HG03066 (cell line): ENCODE data around the gene ACSL3.
"Not testable (repeated sequence)": the region's sequence is repeated elsewhere in the genome, so short reads cannot be mapped to it uniquely, and the experiment has no call there.

Experiments used
- ATAC-seq: cut with Tn5 transposase; IDR thresholded peaks from one replicate; pipeline ENCODE4 v1.9.1; 2021; ENCODE audit warnings: low read depth; ENCODE audit not compliant: unreplicated experiment

The ACSL3 gene

DNA sequence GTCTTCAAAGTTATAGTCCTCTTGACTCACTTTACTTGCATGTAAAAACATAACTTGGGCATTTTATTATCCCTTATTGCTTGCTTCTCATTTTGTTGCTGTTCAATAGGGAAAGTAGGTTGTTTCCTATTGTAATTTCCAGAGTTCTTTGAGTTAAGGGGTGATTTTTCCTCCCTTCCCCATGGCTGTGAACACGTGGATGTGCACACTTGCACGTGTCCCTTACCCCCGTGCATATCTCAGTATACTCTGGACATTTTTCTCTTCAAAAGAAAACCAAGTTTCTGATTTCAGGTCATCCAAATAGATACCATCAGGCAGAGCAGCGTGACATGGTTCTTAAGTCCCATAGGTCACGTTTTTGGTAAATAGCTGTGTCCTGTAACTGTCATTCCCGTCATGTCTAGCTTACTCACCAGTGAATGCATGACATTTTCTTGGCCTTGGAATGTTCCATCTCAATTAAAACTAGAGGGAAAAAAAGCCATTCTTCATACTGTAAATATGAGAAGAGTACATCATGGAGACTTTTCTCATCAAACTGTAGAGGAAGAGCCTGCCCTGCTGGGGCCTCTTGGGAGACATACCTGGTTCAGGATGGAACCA lies 107.8 kb downstream of the ACSL3 start:
- ATAC-seq = no peak

DNA sequence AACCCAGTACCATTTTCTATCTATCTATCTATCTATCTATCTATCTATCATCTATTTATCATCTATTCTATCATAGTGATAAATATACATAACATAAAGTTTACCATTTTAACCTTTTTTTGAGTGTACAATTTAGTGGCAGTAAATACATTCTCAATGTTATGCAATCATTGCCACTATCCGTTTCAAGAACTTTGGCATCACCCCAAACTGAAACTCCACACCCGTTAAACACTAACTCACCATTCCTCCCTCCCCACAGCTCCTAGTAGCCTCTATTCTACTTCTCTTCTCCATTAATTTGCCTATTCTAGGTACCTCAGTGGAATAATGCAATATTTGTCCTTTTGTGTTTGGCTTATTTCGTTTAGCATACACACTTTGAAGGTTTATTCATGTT lies 108.7 kb downstream of the ACSL3 start:
- ATAC-seq = no peak

DNA sequence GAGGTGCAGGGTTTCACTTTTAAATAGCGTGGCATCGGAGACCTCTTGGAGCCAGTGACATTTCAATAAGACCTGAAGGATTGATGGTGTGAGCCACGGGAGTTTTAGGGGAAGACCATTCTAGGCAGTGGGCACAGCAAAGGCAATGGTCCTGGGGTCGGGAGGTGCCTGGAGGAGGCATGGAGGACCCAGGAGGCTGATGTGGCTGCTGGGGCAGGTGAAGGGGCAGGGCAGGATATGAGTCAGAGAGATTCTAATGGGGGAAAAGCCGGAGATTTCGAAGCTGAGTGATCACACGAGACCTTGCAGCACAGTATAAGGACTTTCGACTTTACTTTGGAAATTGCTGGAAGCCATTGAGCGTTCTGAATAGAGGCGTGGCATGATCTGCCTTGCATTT lies 111.6 kb downstream of the ACSL3 start:
- ATAC-seq = no peak

DNA sequence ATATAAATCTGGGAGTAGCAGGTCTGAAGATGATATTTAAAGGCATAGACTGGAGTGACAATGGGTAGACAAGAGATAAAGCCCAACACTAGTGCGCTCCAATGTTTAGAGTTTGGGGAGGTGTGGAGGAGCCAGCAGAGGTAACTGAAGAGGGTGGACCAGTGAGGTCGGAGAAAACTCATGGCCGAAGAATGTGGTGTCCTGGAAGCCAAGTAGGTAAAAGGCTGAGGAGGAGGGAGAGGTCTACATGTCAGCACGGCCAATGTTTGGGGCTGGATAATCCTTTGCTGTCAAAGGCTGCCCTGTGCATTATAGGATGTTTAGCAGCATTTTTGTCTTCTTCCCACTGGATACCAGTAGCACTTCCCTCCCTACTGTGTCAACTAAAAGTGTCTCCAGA lies 112.4 kb downstream of the ACSL3 start:
- no peak for ATAC-seq

DNA sequence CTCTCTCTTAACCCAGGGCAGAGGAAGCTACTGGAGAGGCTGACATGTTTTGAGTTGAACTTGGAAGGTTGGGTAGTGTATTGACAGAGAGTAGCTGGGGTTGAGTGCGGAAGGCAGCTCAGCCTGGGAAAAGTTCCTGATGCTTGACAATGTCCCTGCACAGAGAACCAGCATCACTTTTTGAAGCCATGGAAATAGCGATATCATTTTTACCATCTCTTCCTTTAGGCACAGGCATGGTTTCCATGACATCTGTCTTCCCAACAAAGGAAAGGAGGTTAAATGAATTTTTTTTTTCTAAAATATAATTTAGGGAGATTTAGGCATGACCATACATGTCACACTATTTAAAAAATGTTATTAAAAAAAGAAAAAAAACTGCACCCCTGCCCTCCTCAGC lies 112.9 kb downstream of the ACSL3 start:
- no peak for ATAC-seq

DNA sequence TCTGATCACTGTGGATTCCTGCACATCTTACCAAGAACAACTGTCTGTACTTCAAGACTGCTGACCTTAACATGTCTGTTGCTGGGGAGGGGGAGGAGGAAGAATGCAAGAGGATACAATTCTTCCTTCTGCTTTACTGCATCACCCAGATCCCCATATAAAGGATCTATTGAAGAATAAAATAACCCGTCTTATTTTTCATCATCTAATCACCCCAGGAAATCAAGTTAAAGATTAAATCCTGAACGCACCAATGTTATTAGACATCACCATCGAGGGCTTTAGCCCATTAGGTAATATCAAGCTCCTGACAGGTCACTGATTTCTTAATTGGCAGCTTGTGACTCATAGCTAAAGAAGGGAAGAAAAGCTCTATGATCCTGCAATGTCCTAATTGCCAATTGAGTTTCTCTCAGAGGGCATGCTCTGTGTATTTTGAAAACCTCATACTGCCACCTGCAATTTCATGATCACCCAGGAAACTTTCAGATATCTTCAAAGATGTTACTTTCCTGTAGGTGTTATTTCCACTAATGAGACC lies 115.8 kb downstream of the ACSL3 start:
- ATAC-seq = no peak

DNA sequence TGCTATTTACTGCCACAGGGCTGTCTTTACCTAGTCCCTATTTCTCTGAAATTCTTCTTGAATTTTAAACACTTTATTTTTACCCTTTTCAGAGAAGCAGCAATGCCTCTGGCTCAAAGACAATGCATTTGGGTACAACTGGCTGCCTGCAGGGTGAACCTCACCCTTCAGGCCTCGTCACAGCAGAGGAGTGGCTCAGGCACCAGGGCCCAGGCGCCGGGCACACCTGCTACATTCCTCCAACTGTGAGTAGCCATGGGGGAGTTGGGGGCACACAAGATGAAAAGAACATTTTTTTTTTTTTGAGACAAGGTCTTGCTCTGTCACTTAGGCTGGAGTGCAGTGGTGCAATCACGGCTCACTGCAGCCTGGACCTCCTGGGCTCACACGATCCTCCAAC lies 116.3 kb downstream of the ACSL3 start:
- no peak for ATAC-seq

DNA sequence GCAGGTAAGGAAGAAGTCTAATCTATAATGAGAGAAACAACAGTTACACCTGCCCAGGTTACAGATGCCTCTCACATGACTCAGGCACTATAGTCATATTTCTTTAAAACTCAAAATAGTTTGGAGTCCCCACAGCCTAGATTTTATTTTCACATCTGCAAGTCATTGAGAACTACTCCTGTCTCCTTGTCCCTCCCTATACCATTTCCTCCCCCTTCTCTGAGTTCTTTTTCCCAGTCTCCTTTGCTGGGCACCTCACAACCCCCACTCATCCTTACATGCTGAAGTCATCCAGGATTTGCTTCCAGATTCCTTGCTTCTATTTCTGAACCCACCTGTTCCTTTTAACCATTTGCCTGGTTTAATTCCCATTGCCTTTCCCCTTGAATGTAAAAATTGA lies 118.0 kb downstream of the ACSL3 start:
- ATAC-seq = no peak

DNA sequence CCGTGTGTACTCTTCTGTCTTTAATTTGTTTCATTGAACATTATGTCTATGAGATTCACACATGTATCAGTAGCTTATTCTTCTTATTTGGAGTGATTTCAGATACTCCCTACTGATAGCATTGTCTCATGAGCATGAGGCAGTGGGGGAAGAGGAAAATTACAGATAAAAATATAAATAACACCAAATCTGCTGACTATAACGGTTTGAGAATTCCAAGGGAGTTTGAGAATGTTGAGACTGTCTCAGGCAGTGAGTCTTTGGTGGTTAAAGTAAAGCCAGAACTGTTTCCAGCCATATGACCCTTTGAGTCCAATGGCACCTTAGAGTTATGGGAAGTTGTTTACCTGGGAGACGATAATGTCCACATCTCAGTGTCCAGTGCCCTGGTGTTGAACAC lies 118.6 kb downstream of the ACSL3 start:
- no peak for ATAC-seq

DNA sequence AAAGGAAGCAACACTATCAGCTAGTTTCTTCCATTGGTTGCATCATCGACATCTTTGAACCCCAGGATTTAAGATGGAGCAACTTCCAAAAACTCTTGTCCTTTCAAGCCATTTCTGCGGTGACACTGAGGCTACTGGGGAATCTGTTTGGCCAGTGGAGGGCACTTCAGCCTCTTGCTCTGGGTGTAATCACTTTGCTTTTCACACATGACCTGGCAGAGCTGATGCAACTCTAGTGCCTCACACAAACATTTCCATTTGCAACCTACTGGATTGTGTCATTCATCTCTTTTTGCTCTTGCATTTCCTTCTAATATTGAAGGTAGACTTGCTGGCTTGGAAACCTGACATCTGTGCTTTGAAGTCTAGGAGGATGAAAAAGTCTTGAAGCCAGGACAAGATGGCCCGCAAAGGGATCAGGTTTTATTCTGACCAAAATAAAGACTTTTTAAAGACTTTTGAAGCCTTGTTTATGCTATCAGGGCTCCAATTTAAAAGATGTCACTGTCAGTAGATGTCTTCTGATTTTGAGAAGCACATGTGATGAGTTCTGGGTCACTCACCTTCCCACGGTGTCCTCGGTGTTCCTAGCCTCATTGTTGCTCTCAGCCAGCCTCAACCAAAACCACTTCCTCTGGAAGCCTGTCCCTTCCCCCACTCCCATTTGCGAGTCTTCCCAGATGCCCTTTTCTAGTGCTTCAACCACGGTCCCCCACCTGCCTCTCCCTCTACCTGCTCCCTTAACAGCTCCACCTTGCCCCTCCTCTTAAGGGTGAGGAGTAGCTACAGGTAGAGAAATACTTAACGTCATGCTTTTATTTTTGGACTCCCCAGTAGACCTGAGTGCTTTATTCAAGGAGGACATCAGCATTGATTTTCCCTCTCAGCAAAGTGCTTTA lies 121.4 kb downstream of the ACSL3 start:
- ATAC-seq = no peak

DNA sequence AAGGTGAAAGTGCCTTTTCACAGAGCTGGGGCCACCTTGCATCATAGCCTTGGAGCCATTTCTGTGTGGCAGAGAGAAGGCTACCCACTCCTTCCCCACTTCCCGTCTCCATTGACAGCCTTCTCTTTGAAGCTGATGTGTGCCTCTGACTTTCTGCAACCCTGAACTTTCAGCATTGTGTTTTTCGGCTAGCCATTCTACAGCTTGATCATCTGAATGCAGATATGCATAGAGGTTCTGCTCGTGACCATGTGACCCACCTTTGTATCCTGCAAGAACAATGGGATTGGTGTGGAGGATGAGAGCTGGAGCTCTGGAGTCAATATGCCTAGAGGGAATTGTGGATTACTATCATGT lies 122.1 kb downstream of the ACSL3 start:
- ATAC-seq = no peak

DNA sequence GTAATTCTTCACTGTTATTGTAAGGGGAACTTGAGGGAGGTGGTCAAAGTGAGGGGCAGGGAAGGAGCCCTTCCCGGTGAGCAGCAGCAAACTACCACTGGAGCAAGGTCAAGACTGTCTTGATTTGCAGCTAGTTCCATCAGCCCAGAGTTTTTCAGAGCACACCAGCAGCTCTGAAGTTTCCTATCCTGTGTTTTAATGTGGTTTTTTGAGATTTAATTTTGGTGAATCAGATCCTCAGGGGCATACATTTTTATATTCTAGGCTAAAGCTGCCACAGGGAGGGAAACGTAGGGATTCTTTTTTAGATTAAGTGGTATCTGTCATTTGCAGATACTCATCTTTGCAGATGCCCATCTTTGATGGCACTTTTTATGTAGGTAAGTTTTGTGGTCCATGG lies 124.1 kb downstream of the ACSL3 start:
- no peak for ATAC-seq

DNA sequence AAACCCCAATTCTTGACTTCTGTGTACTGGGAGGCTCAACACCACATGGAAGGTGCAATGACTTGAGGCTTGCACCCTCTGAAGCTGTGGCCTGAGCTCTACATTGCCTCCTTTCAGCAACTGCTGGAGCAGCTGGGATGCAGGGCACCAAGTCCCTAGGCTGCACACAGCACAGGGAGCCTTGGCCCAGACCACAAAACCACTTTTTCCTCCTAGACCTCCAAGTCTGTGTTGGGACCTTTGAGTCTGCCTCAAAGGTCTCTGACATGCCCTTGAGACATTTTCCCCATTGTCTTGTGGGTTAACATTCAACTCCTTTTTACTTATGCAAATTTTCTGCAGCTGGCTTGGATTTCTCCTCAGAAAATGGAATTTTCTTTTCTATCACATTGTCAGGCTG lies 128.6 kb downstream of the ACSL3 start:
- no peak for ATAC-seq

DNA sequence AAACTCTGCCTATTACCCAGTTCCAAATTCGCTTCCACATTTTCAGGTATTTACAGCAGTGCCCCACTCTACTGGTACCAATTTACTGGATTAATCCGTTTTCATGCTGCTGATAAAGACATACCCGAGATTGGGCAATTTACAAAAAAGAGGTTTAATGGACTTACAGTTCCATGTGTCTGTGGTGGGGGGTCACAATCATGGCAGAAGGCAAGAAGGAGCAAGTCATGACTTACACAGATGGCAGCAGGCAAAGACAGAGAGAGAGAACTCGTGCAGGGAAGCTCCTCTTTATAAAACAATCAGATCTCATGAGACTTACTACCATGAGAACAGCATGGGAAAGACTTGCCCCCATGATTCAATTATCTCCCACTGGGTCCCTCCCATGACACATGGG lies 129.4 kb downstream of the ACSL3 start:
- not testable (repeated sequence) for ATAC-seq

DNA sequence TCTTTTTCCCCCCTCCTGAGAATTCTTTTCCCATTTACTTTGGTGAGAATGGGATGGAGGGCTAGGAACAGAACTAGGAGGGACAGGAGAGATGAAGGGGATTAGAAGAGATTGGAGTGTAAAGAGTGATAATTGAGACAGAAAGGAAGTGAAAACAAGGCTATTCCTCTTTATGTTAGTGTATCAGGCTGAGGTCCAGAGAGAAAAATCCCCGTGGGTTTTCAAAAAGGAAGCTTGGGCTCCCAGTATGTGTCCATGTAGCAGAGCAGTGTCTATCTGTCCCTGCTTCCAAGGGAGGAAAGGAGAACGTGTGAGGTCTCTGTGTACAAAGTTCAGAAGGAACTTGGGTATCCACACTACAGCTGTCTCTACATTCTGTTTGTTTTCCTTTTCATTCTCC lies 131.3 kb downstream of the ACSL3 start:
- ATAC-seq = no peak
